HepG2 (cell line): Measurements from ENCODE around the gene OASL. TPM values are rescaled to one million over a fixed set of nuclear protein-coding genes. Genes with fewer than 3 reads are reported as not detected.

Experiments used
- ARID2 ChIP-seq: sonication (generic); formaldehyde crosslinking; IDR thresholded peaks from 2 replicates; pipeline ENCODE4 v1.8.1; 2022; ENCODE audit warnings: mild to moderate bottlenecking, missing genetic modification reagents, borderline replicate concordance
- CBFB ChIP-seq: sonication (generic); formaldehyde crosslinking; IDR thresholded peaks from 2 replicates; pipeline ENCODE4 v1.4.0; 2020; ENCODE audit warnings: missing genetic modification reagents
- CEBPG ChIP-seq: IDR thresholded peaks from 2 replicates; pipeline ENCODE4 v1.6.1; 2016
- DPF2 ChIP-seq: sonication (generic); formaldehyde crosslinking; IDR thresholded peaks from 2 replicates; pipeline ENCODE4 v1.4.0; 2020; ENCODE audit warnings: mild to moderate bottlenecking, low read depth, missing genetic modification reagents, borderline replicate concordance
- FOXA1 ChIP-seq, 2 experiments: fragments of 450-650 bp in 1 of 2; sonication (generic) in 1 of 2; formaldehyde crosslinking in 1 of 2; IDR thresholded peaks; 2 replicates each; pipeline versions ENCODE4 v1.4.0 to v1.6.1; 2016 to 2020; ENCODE audit warnings: missing genetic modification reagents in 1 of 2
- FOXO4 ChIP-seq: sonication (generic); formaldehyde crosslinking; conservative IDR thresholded peaks from 2 replicates; pipeline ENCODE4 v1.8.1; 2023; ENCODE audit warnings: missing genetic modification reagents
- GATAD2A ChIP-seq: IDR thresholded peaks from 2 replicates; pipeline ENCODE4 v1.6.1; 2016
- GTF2F1 ChIP-seq: fragments of 150-350 bp; IDR thresholded peaks from 2 replicates; pipeline ENCODE4 v1.6.1; 2014; ENCODE audit warnings: low read length
- JUN ChIP-seq: sonication (generic); formaldehyde crosslinking; IDR thresholded peaks from 2 replicates; pipeline ENCODE4 v1.4.0; 2020; ENCODE audit warnings: mild to moderate bottlenecking, missing genetic modification reagents
- MTA1 ChIP-seq: sonication (generic); formaldehyde crosslinking; IDR thresholded peaks from 2 replicates; pipeline ENCODE4 v1.4.0; 2020; ENCODE audit warnings: missing genetic modification reagents, mild to moderate bottlenecking, borderline replicate concordance
- MTERF4 ChIP-seq: sonication (generic); formaldehyde crosslinking; IDR thresholded peaks from 2 replicates; pipeline ENCODE4 v1.8.0; 2023; ENCODE audit warnings: mild to moderate bottlenecking, missing genetic modification reagents
- NFYB ChIP-seq: sonication (generic); formaldehyde crosslinking; IDR thresholded peaks from 2 replicates; pipeline ENCODE4 v1.4.0; 2020; ENCODE audit warnings: missing genetic modification reagents
- ONECUT2 ChIP-seq: sonication (generic); formaldehyde crosslinking; IDR thresholded peaks from 2 replicates; pipeline ENCODE4 v1.4.0; 2020; ENCODE audit warnings: missing genetic modification reagents
- RBFOX2 ChIP-seq: fragments of 200-400 bp; formaldehyde crosslinking; IDR thresholded peaks from 2 replicates; pipeline ENCODE4 v1.6.1; 2017; ENCODE audit warnings: low read depth, mild to moderate bottlenecking, low read length
- RFX5 ChIP-seq: IDR thresholded peaks from 2 replicates; pipeline ENCODE4 v1.6.1; 2011; ENCODE audit warnings: low read depth, low read length, improper control_type of control experiment
- SP1 ChIP-seq, 2 experiments: fragments of 450-650 bp in 1 of 2; sonication (generic) in 1 of 2; formaldehyde crosslinking in 1 of 2; IDR thresholded peaks; 2 replicates each; pipeline versions ENCODE4 v1.4.0 to v1.6.1; 2016 to 2020; ENCODE audit warnings: missing genetic modification reagents in 1 of 2
- ZFP36 ChIP-seq: fragments of 150-350 bp; IDR thresholded peaks from 2 replicates; pipeline ENCODE4 v1.6.1; 2018; ENCODE audit warnings: borderline replicate concordance, low read length, low read depth; ENCODE audit not compliant: partially characterized antibody
- ZNF362 ChIP-seq: sonication (generic); formaldehyde crosslinking; IDR thresholded peaks from 2 replicates; pipeline ENCODE4 v1.4.0; 2020; ENCODE audit warnings: missing genetic modification reagents, mild to moderate bottlenecking, borderline replicate concordance
- ZNF530 ChIP-seq: sonication (generic); formaldehyde crosslinking; IDR thresholded peaks from 2 replicates; pipeline ENCODE4 v1.5.0; 2020; ENCODE audit warnings: low read depth, mild to moderate bottlenecking, missing genetic modification reagents
- ZNF549 ChIP-seq: sonication (generic); formaldehyde crosslinking; IDR thresholded peaks from 2 replicates; pipeline ENCODE4 v1.5.0; 2020; ENCODE audit warnings: missing genetic modification reagents
- ZZZ3 ChIP-seq: sonication (generic); formaldehyde crosslinking; IDR thresholded peaks from 2 replicates; pipeline ENCODE4 v1.4.0; 2020; ENCODE audit warnings: missing genetic modification reagents, mild to moderate bottlenecking, borderline replicate concordance
- polyA plus RNA-seq, 8 experiments: library from polyadenylated mRNA; depleted of rRNA in 3 of 8; stranded (reverse) in 7 of 8; unstranded in 1 of 8; fragments of >200 nt; fragmentation: Illumina TruSeq in 4 of 8; extraction: Trizol in 4 of 8; gene quantifications; 2 replicates each; pipeline versions ENCODE4 v1.2.1 to v1.2.3, GENCODE V29; 2011 to 2016; ENCODE audit warnings: low read depth in 4 of 8, missing spikeins in 1 of 8, mixed read lengths in 1 of 8; ENCODE audit not compliant: insufficient read depth in 1 of 8
- total RNA-seq, 5 experiments: library from RNA; depleted of rRNA; stranded (reverse); fragments of >200 nt; fragmentation: Illumina TruSeq; extraction: Trizol; gene quantifications; 2 replicates each; pipeline ENCODE4 v1.2.3, GENCODE V29; 2016; ENCODE audit warnings: low read depth in 1 of 5
- TF ChIP-seq, protein P1 (sequence below): sonication (generic); formaldehyde crosslinking; IDR thresholded peaks from 2 replicates; pipeline ENCODE4 v1.4.0; 2020; ENCODE audit warnings: missing genetic modification reagents

OASL gene
- total and polyA plus RNA-seq, 2 of the 13 experiments (the other 11 are each of a cell fraction or from before 2014, with no cell fraction given): 0.11 to 0.22 TPM

- no peak for TF ChIP-seq ZNF362 (CRISPR knock-in tag)
- TF ChIP-seq CBFB (CRISPR knock-in tag): no peak
- TF ChIP-seq MTERF4: no peak
- peak; percentile 52; the same call in 1 of the 2 replicates for TF ChIP-seq RBFOX2
- TF ChIP-seq MTA1 (CRISPR knock-in tag): 0 out of 2 replicates have a peak, but pooled peaks have one; percentile 70
- no peak for TF ChIP-seq GTF2F1
- TF ChIP-seq ONECUT2 (CRISPR knock-in tag): no peak
- no peak for TF ChIP-seq RFX5
- no peak for TF ChIP-seq ZNF549 (CRISPR knock-in tag)
- TF ChIP-seq NFYB: no peak
- TF ChIP-seq, protein P1, sequence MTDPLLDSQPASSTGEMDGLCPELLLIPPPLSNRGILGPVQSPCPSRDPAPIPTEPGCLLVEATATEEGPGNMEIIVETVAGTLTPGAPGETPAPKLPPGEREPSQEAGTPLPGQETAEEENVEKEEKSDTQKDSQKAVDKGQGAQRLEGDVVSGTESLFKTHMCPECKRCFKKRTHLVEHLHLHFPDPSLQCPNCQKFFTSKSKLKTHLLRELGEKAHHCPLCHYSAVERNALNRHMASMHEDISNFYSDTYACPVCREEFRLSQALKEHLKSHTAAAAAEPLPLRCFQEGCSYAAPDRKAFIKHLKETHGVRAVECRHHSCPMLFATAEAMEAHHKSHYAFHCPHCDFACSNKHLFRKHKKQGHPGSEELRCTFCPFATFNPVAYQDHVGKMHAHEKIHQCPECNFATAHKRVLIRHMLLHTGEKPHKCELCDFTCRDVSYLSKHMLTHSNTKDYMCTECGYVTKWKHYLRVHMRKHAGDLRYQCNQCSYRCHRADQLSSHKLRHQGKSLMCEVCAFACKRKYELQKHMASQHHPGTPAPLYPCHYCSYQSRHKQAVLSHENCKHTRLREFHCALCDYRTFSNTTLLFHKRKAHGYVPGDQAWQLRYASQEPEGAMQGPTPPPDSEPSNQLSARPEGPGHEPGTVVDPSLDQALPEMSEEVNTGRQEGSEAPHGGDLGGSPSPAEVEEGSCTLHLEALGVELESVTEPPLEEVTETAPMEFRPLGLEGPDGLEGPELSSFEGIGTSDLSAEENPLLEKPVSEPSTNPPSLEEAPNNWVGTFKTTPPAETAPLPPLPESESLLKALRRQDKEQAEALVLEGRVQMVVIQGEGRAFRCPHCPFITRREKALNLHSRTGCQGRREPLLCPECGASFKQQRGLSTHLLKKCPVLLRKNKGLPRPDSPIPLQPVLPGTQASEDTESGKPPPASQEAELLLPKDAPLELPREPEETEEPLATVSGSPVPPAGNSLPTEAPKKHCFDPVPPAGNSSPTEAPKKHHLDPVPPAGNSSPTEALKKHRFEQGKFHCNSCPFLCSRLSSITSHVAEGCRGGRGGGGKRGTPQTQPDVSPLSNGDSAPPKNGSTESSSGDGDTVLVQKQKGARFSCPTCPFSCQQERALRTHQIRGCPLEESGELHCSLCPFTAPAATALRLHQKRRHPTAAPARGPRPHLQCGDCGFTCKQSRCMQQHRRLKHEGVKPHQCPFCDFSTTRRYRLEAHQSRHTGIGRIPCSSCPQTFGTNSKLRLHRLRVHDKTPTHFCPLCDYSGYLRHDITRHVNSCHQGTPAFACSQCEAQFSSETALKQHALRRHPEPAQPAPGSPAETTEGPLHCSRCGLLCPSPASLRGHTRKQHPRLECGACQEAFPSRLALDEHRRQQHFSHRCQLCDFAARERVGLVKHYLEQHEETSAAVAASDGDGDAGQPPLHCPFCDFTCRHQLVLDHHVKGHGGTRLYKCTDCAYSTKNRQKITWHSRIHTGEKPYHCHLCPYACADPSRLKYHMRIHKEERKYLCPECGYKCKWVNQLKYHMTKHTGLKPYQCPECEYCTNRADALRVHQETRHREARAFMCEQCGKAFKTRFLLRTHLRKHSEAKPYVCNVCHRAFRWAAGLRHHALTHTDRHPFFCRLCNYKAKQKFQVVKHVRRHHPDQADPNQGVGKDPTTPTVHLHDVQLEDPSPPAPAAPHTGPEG (CRISPR knock-in tag): no peak
- TF ChIP-seq ARID2 (CRISPR knock-in tag): no peak
- no peak for TF ChIP-seq SP1 (IDR thresholded peaks at IDR 0.05)
- TF ChIP-seq SP1 (CRISPR knock-in tag; IDR thresholded peaks at IDR 0.05): no peak
- no peak for TF ChIP-seq FOXA1 (IDR thresholded peaks at IDR 0.05)
- TF ChIP-seq FOXA1 (CRISPR knock-in tag; IDR thresholded peaks at IDR 0.05): peak; percentile 31; the same call in 1 of the 2 replicates
- TF ChIP-seq ZNF530 (CRISPR knock-in tag): no peak
- TF ChIP-seq JUN: 0 out of 2 replicates have a peak, but pooled peaks have one; percentile 47
- TF ChIP-seq FOXO4 (CRISPR knock-in tag): no peak
- TF ChIP-seq CEBPG: 0 out of 2 replicates have a peak, but pooled peaks have one; percentile 4
- TF ChIP-seq ZFP36: no peak
- TF ChIP-seq DPF2 (CRISPR knock-in tag): 0 out of 2 replicates have a peak, but pooled peaks have one; percentile 35
- TF ChIP-seq GATAD2A (CRISPR knock-in tag): peak; percentile 84
- TF ChIP-seq ZZZ3 (CRISPR knock-in tag): no peak
Measured at GRCh38 chr12:120984351-120984898, 54.6 kb downstream of the OASL start (continued).
